ENCODE data around the gene EIF3D.

EIF3D gene

GRCh38 chr22:36528795-36529751, at the start of gene EIF3D:
Gene EIF3D, minus strand, starts transcription at chr22:36529166. Its CDS starts 3,045 bp downstream, at chr22:36526121.
- peak within 1 kb of the TSS; percentile 84 to 90 for H3K4me3 ChIP-seq (ENCODE audit: low read depth in 1 of 2, low read length in 2 of 2)
- H3K36me3 ChIP-seq (ENCODE audit: insufficient read depth, low read length): peaks cover 46% of the 10 kb centered on the region
- peaks cover 44% of the 10 kb centered on the region for H3K79me2 ChIP-seq (ENCODE audit: insufficient read depth, low read length)
- H3K4me2 ChIP-seq (ENCODE audit: insufficient read depth, low read length): peak within 1 kb of the TSS; percentile 73
- peaks cover 25% of the 10 kb centered on the region for H4K20me1 ChIP-seq (ENCODE audit: insufficient read depth, low read length)
- H3K27ac ChIP-seq (ENCODE audit: low read length): peak within 1 kb of the TSS; percentile 96
- no peak for TF ChIP-seq EZH2 (IDR thresholded peaks at IDR 0.05; ENCODE audit: borderline replicate concordance, low read depth, low read length, severe bottlenecking)
- no peak for TF ChIP-seq CTCF (IDR thresholded peaks at IDR 0.05; ENCODE audit: borderline replicate concordance, extremely low read depth, low read length, poor library complexity, severe bottlenecking)
- ATAC-seq (ENCODE audit: insufficient read depth, low read depth) (peak; percentile 93), DNase-seq (peak; percentile 100)
- H3K4me1 ChIP-seq (ENCODE audit: insufficient read depth, low read length): peaks cover 32% of the 10 kb centered on the region
- H3K9ac ChIP-seq (ENCODE audit: low read depth, low read length): peak within 1 kb of the TSS; percentile 90
- H3K27me3 ChIP-seq (ENCODE audit: insufficient read depth, low read length, poor library complexity): no peaks in the 10 kb centered on the region
- H3K9me3 ChIP-seq (ENCODE audit: insufficient read depth, low read length, severe bottlenecking): no peaks in the 10 kb centered on the region
- H2AFZ ChIP-seq (ENCODE audit: low read depth, low read length): peak within 1 kb of the TSS; percentile 91

- ATAC-seq (ENCODE audit: insufficient read depth, low read depth): no peak
- Histone ChIP-seq H3K79me2 (ENCODE audit: insufficient read depth, low read length) (no peaks in the 10 kb centered on the region), H4K20me1 (ENCODE audit: insufficient read depth, low read length) (no peaks in the 10 kb centered on the region), H3K36me3 (ENCODE audit: insufficient read depth, low read length) (no peaks in the 10 kb centered on the region), H3K9ac (ENCODE audit: low read depth, low read length) (no peak overlapping the region), H2AFZ (ENCODE audit: low read depth, low read length) (no peak overlapping the region), H3K27ac (ENCODE audit: low read length) (no peak overlapping the region), H3K4me1 (ENCODE audit: insufficient read depth, low read length) (no peaks in the 10 kb centered on the region), H3K4me3 (ENCODE audit: low read depth in 1 of 2, low read length in 2 of 2) (no peak overlapping the region), H3K9me3 (ENCODE audit: insufficient read depth, low read length, severe bottlenecking) (no peaks in the 10 kb centered on the region), H3K4me2 (ENCODE audit: insufficient read depth, low read length) (no peak overlapping the region), H3K27me3 (ENCODE audit: insufficient read depth, low read length, poor library complexity) (no peaks in the 10 kb centered on the region)
- no peak for TF ChIP-seq CTCF (IDR thresholded peaks at IDR 0.05; ENCODE audit: borderline replicate concordance, extremely low read depth, low read length, poor library complexity, severe bottlenecking)
- no peak for TF ChIP-seq EZH2 (IDR thresholded peaks at IDR 0.05; ENCODE audit: borderline replicate concordance, low read depth, low read length, severe bottlenecking)
- DNase-seq: no peak
Measured at GRCh38 chr22:36578619-36579018, 49.7 kb upstream of the EIF3D start.

GRCh38 chr22:36577019-36577418, 48.1 kb upstream of the EIF3D start:
- TF ChIP-seq CTCF (IDR thresholded peaks at IDR 0.05; ENCODE audit: borderline replicate concordance, extremely low read depth, low read length, poor library complexity, severe bottlenecking): no peak
- no peak for TF ChIP-seq EZH2 (IDR thresholded peaks at IDR 0.05; ENCODE audit: borderline replicate concordance, low read depth, low read length, severe bottlenecking)
- Histone ChIP-seq H3K4me3 (ENCODE audit: low read depth in 1 of 2, low read length in 2 of 2) (no peak overlapping the region), H4K20me1 (ENCODE audit: insufficient read depth, low read length) (no peaks in the 10 kb centered on the region), H3K27me3 (ENCODE audit: insufficient read depth, low read length, poor library complexity) (no peaks in the 10 kb centered on the region), H3K9me3 (ENCODE audit: insufficient read depth, low read length, severe bottlenecking) (no peaks in the 10 kb centered on the region), H3K9ac (ENCODE audit: low read depth, low read length) (no peak overlapping the region), H3K27ac (ENCODE audit: low read length) (no peak overlapping the region), H3K36me3 (ENCODE audit: insufficient read depth, low read length) (no peaks in the 10 kb centered on the region), H2AFZ (ENCODE audit: low read depth, low read length) (no peak overlapping the region), H3K4me1 (ENCODE audit: insufficient read depth, low read length) (no peaks in the 10 kb centered on the region), H3K4me2 (ENCODE audit: insufficient read depth, low read length) (no peak overlapping the region), H3K79me2 (ENCODE audit: insufficient read depth, low read length) (no peaks in the 10 kb centered on the region)
- no peak for DNase-seq
- ATAC-seq (ENCODE audit: insufficient read depth, low read depth): no peak
